ENCODE measurements around the gene NMT2.

DNA sequence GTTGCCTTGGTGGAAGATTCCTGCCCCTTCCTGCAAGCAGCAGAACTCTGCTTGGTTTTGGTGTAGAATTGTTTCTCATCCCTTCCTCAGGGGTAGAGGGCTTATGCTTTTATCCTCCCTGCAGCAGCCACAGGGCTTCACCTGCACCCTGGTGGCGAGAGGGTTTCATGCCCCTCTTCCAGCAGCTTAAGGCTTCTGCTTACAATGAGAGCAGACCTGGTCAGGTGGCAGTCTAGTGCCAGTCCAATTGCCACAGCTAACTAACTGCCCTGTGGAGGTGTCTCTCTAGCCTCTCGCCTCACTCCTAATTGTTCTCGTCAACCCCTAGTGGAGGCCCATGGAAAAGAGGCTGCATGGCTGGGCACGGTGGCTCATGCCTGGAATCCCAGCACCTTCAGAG is 99.3 kb downstream of the NMT2 start:
- TF ChIP-seq, protein P1, sequence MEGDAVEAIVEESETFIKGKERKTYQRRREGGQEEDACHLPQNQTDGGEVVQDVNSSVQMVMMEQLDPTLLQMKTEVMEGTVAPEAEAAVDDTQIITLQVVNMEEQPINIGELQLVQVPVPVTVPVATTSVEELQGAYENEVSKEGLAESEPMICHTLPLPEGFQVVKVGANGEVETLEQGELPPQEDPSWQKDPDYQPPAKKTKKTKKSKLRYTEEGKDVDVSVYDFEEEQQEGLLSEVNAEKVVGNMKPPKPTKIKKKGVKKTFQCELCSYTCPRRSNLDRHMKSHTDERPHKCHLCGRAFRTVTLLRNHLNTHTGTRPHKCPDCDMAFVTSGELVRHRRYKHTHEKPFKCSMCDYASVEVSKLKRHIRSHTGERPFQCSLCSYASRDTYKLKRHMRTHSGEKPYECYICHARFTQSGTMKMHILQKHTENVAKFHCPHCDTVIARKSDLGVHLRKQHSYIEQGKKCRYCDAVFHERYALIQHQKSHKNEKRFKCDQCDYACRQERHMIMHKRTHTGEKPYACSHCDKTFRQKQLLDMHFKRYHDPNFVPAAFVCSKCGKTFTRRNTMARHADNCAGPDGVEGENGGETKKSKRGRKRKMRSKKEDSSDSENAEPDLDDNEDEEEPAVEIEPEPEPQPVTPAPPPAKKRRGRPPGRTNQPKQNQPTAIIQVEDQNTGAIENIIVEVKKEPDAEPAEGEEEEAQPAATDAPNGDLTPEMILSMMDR (IDR thresholded peaks at IDR 0.05): no peak
- no peak for TF ChIP-seq POLR2AphosphoS5 (IDR thresholded peaks at IDR 0.05)

All from prostate gland (tissue), 2 donors.